Stimulated activated CD4-positive, alpha-beta T cell treated with anti-CD3 and anti-CD28 coated beads, Interleukin-15, amount 100 ng/mL, for 48 hours (primary cell): ENCODE measurements around the gene SCYGR4.
"Not testable (repeated sequence)": the region's sequence is repeated elsewhere in the genome, so short reads cannot be mapped to it uniquely, and the experiment has no call there.

Source experiments
- DNase-seq, 2 donors: peaks; one replicate each; pipeline ENCODE4 v3.0.0-alpha.2; 2020; ENCODE audit warnings: low read depth in 2 of 2

SCYGR4 gene

GRCh38 chr2:227617316-227618230 is at the start of gene SCYGR4:
SCYGR4 (plus strand) TSS chr2:227617498; CDS start chr2:227617498, 0 bp downstream.
- DNase-seq: no peak

- DNase-seq: no peak
These were observed 48.5 kb upstream of the SCYGR4 start for GRCh38 chr2:227568852-227569169.

GRCh38 chr2:227570615-227571014 is 46.7 kb upstream of the SCYGR4 start:
- no peak for DNase-seq

GRCh38 chr2:227576110-227576509 is 41.2 kb upstream of the SCYGR4 start:
- no peak for DNase-seq

- no peak for DNase-seq
These were observed 40.5 kb upstream of the SCYGR4 start for GRCh38 chr2:227576812-227577211.

GRCh38 chr2:227577555-227577954 is 39.7 kb upstream of the SCYGR4 start:
- DNase-seq: no peak

- DNase-seq: no peak
These were observed 38.7 kb upstream of the SCYGR4 start for GRCh38 chr2:227578642-227579041.

GRCh38 chr2:227579791-227580190 is 37.5 kb upstream of the SCYGR4 start:
- no peak for DNase-seq

- DNase-seq: no peak
These were observed 34.9 kb upstream of the SCYGR4 start for GRCh38 chr2:227582369-227582768.

- DNase-seq: no peak
These were observed 24.5 kb upstream of the SCYGR4 start for GRCh38 chr2:227592694-227593387.

GRCh38 chr2:227595797-227596196 is 21.5 kb upstream of the SCYGR4 start:
- no peak for DNase-seq

- DNase-seq: no peak
These were observed 20.3 kb upstream of the SCYGR4 start for GRCh38 chr2:227597036-227597435.

- no peak for DNase-seq
These were observed 19.3 kb upstream of the SCYGR4 start for GRCh38 chr2:227597998-227598397.

- DNase-seq: not testable (repeated sequence)
These were observed 18.3 kb upstream of the SCYGR4 start, which contains the start of gene SCYGR2 for GRCh38 chr2:227598835-227599503. SCYGR2 (plus strand) TSS chr2:227598893; CDS start chr2:227598893, 0 bp downstream.

- no peak for DNase-seq
These were observed 14.9 kb upstream of the SCYGR4 start for GRCh38 chr2:227602358-227602757.

GRCh38 chr2:227606476-227606875 is 10.8 kb upstream of the SCYGR4 start:
- DNase-seq: no peak

GRCh38 chr2:227607941-227608340 is 9.4 kb upstream of the SCYGR4 start:
- DNase-seq: no peak

- DNase-seq: no peak
These were observed 8.5 kb upstream of the SCYGR4 start for GRCh38 chr2:227608561-227609338.

GRCh38 chr2:227610123-227610522 is 7.2 kb upstream of the SCYGR4 start:
- no peak for DNase-seq

GRCh38 chr2:227612546-227613271 is 4.6 kb upstream of the SCYGR4 start:
- no peak for DNase-seq

- no peak for DNase-seq
These were observed 4.0 kb upstream of the SCYGR4 start for GRCh38 chr2:227613272-227613660.
